Trophoblast cell (in vitro differentiated cells and primary cell): Measurements from ENCODE around the gene MBP.

Source experiments
- DNase-seq, 2 donors: peaks; one replicate each; pipeline ENCODE4 v3.0.0-alpha.2; 2016
- H2AFZ ChIP-seq: 2 replicates; pipeline ENCODE4 v1.6.1; 2013; ENCODE audit warnings: low read length, moderate library complexity, mild to moderate bottlenecking; ENCODE audit not compliant: insufficient read depth, poor library complexity
- H2AK5ac ChIP-seq: 2 replicates; pipeline ENCODE4 v1.6.1; 2013; ENCODE audit warnings: mild to moderate bottlenecking, low read length
- H2BK120ac ChIP-seq: 2 replicates; pipeline ENCODE4 v1.6.1; 2013; ENCODE audit warnings: low read length, mild to moderate bottlenecking, moderate library complexity; ENCODE audit not compliant: insufficient read depth, poor library complexity
- H2BK12ac ChIP-seq: 2 replicates; pipeline ENCODE4 v1.6.1; 2013; ENCODE audit warnings: mild to moderate bottlenecking, low read length, moderate library complexity
- H2BK5ac ChIP-seq: 2 replicates; pipeline ENCODE4 v1.6.1; 2013; ENCODE audit warnings: low read length, low read depth, moderate library complexity, mild to moderate bottlenecking; ENCODE audit not compliant: poor library complexity
- H3K14ac ChIP-seq: 2 replicates; pipeline ENCODE4 v1.6.1; 2013; ENCODE audit warnings: mild to moderate bottlenecking, low read length
- H3K18ac ChIP-seq: 2 replicates; pipeline ENCODE4 v1.6.1; 2013; ENCODE audit warnings: mild to moderate bottlenecking, low read length
- H3K23ac ChIP-seq: 2 replicates; pipeline ENCODE4 v1.6.1; 2013; ENCODE audit warnings: low read length
- H3K27ac ChIP-seq: 2 replicates; pipeline ENCODE4 v1.5.1; 2013; ENCODE audit warnings: low read depth, mild to moderate bottlenecking, inconsistent platforms, low read length, moderate library complexity
- H3K27me3 ChIP-seq: 2 replicates; pipeline ENCODE4 v1.6.1; 2013; ENCODE audit warnings: inconsistent platforms, mild to moderate bottlenecking, low read length, moderate library complexity; ENCODE audit not compliant: insufficient read depth
- H3K36me3 ChIP-seq, 2 experiments: 1 replicate in 1 of 2; 2 replicates in 1 of 2; pipeline ENCODE4 v1.6.1; 2013; ENCODE audit warnings: low read length in 2 of 2, mild to moderate bottlenecking in 2 of 2, moderate library complexity in 1 of 2; ENCODE audit not compliant: insufficient read depth in 2 of 2, control insufficient read depth in 1 of 2
- H3K4ac ChIP-seq: 2 replicates; pipeline ENCODE4 v1.6.1; 2013; ENCODE audit warnings: low read depth, mild to moderate bottlenecking, low read length, moderate library complexity
- H3K4me1 ChIP-seq, 2 experiments: 1 replicate in 1 of 2; 2 replicates in 1 of 2; pipeline ENCODE4 v1.6.1; 2013; ENCODE audit warnings: low read length in 2 of 2, mild to moderate bottlenecking in 2 of 2, moderate library complexity in 1 of 2; ENCODE audit not compliant: insufficient read depth in 2 of 2, control insufficient read depth in 1 of 2
- H3K4me2 ChIP-seq: 2 replicates; pipeline ENCODE4 v1.6.1; 2013; ENCODE audit warnings: inconsistent platforms, mild to moderate bottlenecking, low read length, moderate library complexity
- H3K4me3 ChIP-seq: 2 replicates; pipeline ENCODE4 v1.5.1; 2013; ENCODE audit warnings: mild to moderate bottlenecking, low read depth, low read length, inconsistent platforms
- H3K79me1 ChIP-seq: one replicate; pipeline ENCODE4 v1.6.1; 2013; ENCODE audit warnings: low read length
- H3K79me2 ChIP-seq: 2 replicates; pipeline ENCODE4 v1.6.1; 2013; ENCODE audit warnings: low read length, mild to moderate bottlenecking; ENCODE audit not compliant: control insufficient read depth, insufficient read depth, poor library complexity
- H3K9ac ChIP-seq: 2 replicates; pipeline ENCODE4 v1.6.1; 2013; ENCODE audit warnings: mild to moderate bottlenecking, low read length
- H3K9me3 ChIP-seq: 2 replicates; pipeline ENCODE4 v1.6.1; 2013; ENCODE audit warnings: low read depth, mild to moderate bottlenecking, control low read depth, inconsistent platforms, low read length; ENCODE audit not compliant: insufficient read depth
- H4K12ac ChIP-seq: 2 replicates; pipeline ENCODE4 v1.6.1; 2013; ENCODE audit warnings: low read depth, mild to moderate bottlenecking, low read length, moderate library complexity
- H4K8ac ChIP-seq: 2 replicates; pipeline ENCODE4 v1.6.1; 2013; ENCODE audit warnings: low read depth, mild to moderate bottlenecking, low read length, moderate library complexity
- H4K91ac ChIP-seq: one replicate; pipeline ENCODE4 v1.6.1; 2013; ENCODE audit warnings: low read depth, mild to moderate bottlenecking, low read length, moderate library complexity
- WGBS: extraction: QIAGEN DNeasy Blood & Tissue Kit; methylation state at CpG from one replicate; pipeline ENCODE4 v1.1.7; 2013; ENCODE audit warnings: missing lambda C conversion rate; ENCODE audit not compliant: insufficient read length, insufficient coverage; ENCODE audit errors: extremely low coverage; 5-methylcytosine and 5-hydroxymethylcytosine counted together

Gene MBP

GRCh38 chr18:76977108-76977621 lies 155.4 kb downstream of the MBP start:
- Histone ChIP-seq H2AK5ac (no peak overlapping the region), H3K23ac (no peak overlapping the region), H3K79me2 (no peaks in the 10 kb centered on the region), H3K14ac (no peak overlapping the region), H3K18ac (no peak overlapping the region), H2AFZ (no peak overlapping the region), H4K12ac (no peak overlapping the region), H2BK5ac (no peak overlapping the region), H3K36me3 (peaks cover 2 to 6% of the 10 kb centered on the region in 2 experiments), H3K4me2 (no peak overlapping the region), H3K9ac (no peak overlapping the region), H3K4me1 (no peaks in the 10 kb centered on the region), H3K27ac (no peak overlapping the region), H3K9me3 (no peaks in the 10 kb centered on the region), H3K4me3 (no peak overlapping the region), H2BK120ac (no peak overlapping the region), H2BK12ac (no peak overlapping the region), H3K79me1 (no peaks in the 10 kb centered on the region), H4K91ac (no peak overlapping the region), H3K4ac (no peak overlapping the region), H4K8ac (no peak overlapping the region), H3K27me3 (no peaks in the 10 kb centered on the region)
- WGBS, result no CpG with 5 or more reads among the region's 14 CpGs
- DNase-seq, result no peak

- Histone ChIP-seq H3K18ac (no peak overlapping the region), H2BK120ac (no peak overlapping the region), H3K79me1 (no peaks in the 10 kb centered on the region), H3K23ac (no peak overlapping the region), H3K27ac (no peak overlapping the region), H4K8ac (no peak overlapping the region), H3K27me3 (no peaks in the 10 kb centered on the region), H3K4me2 (no peak overlapping the region), H3K79me2 (no peaks in the 10 kb centered on the region), H2AFZ (no peak overlapping the region), H3K4me1 (no peaks in the 10 kb centered on the region), H3K4ac (no peak overlapping the region), H2BK5ac (no peak overlapping the region), H4K91ac (no peak overlapping the region), H3K9me3 (no peaks in the 10 kb centered on the region), H3K36me3 (peaks cover 2 to 6% of the 10 kb centered on the region in 2 experiments), H2BK12ac (no peak overlapping the region), H4K12ac (no peak overlapping the region), H2AK5ac (no peak overlapping the region), H3K4me3 (no peak overlapping the region), H3K9ac (no peak overlapping the region), H3K14ac (no peak overlapping the region)
- no CpG with 5 or more reads among the region's 14 CpGs for WGBS
- no peak for DNase-seq
Measured at GRCh38 chr18:76975577-76976110, 156.9 kb downstream of the MBP start.

- Histone ChIP-seq H3K14ac (no peak overlapping the region), H3K27ac (no peak overlapping the region), H3K79me2 (no peaks in the 10 kb centered on the region), H3K79me1 (no peaks in the 10 kb centered on the region), H2AK5ac (no peak overlapping the region), H3K4me1 (no peaks in the 10 kb centered on the region), H3K9ac (no peak overlapping the region), H3K9me3 (no peaks in the 10 kb centered on the region), H3K4ac (no peak overlapping the region), H3K27me3 (no peaks in the 10 kb centered on the region), H3K4me2 (no peak overlapping the region), H3K23ac (no peak overlapping the region), H4K8ac (no peak overlapping the region), H2AFZ (no peak overlapping the region), H3K36me3 (peaks cover 1 to 6% of the 10 kb centered on the region in 2 experiments), H2BK120ac (no peak overlapping the region), H3K4me3 (no peak overlapping the region), H4K91ac (no peak overlapping the region), H2BK5ac (no peak overlapping the region), H3K18ac (no peak overlapping the region), H2BK12ac (no peak overlapping the region), H4K12ac (no peak overlapping the region)
- no peak for DNase-seq
- WGBS, result no CpG with 5 or more reads among the region's 5 CpGs
Measured at GRCh38 chr18:76974386-76974785, 158.2 kb downstream of the MBP start.

DNA sequence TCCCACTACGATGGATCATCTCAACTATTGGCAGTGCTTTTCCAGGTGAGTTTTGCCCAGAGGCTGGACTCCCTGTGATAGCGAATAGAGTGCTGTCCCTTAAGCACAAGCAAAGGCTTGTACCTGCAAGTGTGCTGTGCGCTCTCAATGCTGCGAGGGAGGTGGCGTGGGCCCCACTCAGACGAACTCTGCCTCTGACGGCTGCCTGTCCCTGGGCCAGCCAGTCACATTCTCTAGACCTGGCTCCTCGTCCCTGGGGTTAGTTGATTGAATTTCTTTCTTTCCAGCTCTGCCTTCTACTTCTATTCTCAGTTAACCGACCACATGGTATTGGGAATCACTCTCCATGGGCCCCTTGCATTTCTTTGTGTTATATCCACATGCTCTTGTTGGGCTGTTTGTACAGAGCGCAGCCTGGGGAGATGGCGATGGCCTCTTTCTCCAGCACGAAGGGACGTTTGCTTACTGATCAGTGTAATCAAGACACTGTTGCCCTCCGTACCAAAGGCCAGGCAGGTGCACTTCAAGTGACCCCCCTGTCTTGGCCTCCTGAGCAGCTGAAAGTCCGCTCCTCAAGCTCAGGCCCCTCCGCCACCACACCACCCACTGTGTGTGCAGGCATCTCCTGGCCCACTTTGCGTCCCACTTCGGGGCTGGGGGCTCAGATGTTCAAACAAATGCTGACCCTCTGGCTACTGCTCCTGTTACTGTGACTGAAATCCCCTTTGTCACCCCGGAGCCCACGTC lies 158.9 kb downstream of the MBP start:
- no peak overlapping the region for H4K8ac ChIP-seq
- H3K79me2 ChIP-seq, result no peaks in the 10 kb centered on the region

More for the DNA sequence above, 158.9 kb downstream of the MBP start:
- Histone ChIP-seq H3K9me3 (no peaks in the 10 kb centered on the region), H2AFZ (no peak overlapping the region), H3K4ac (no peak overlapping the region), H3K14ac (no peak overlapping the region), H3K79me1 (no peaks in the 10 kb centered on the region), H3K36me3 (peaks cover 4 to 11% of the 10 kb centered on the region in 2 experiments), H3K27ac (no peak overlapping the region), H4K91ac (no peak overlapping the region), H2BK120ac (no peak overlapping the region), H2BK5ac (no peak overlapping the region), H3K27me3 (no peaks in the 10 kb centered on the region), H3K4me1 (no peaks in the 10 kb centered on the region), H3K4me3 (no peak overlapping the region), H2BK12ac (no peak overlapping the region), H3K4me2 (no peak overlapping the region), H4K12ac (no peak overlapping the region), H2AK5ac (no peak overlapping the region), H3K9ac (no peak overlapping the region), H3K23ac (no peak overlapping the region), H3K18ac (no peak overlapping the region)
- WGBS, result no CpG with 5 or more reads among the region's 20 CpGs
- no peak for DNase-seq
